HG02943 (cell line): ENCODE measurements around the gene RERGL.
"Not testable (repeated sequence)": the region's sequence is repeated elsewhere in the genome, so short reads cannot be mapped to it uniquely, and the experiment has no call there.

Experiments
- ATAC-seq: cut with Tn5 transposase; IDR thresholded peaks from one replicate; pipeline ENCODE4 v1.9.1; 2021; ENCODE audit warnings: mild to moderate bottlenecking, low read depth, moderate library complexity; ENCODE audit not compliant: unreplicated experiment

Gene RERGL

GRCh38 chr12:18090093-18090492 is at the start of gene RERGL:
Gene RERGL, minus strand, starts transcription at chr12:18090193. Its CDS starts 53 bp downstream, at chr12:18090140.
- no peak for ATAC-seq

- ATAC-seq, result no peak
Observed at GRCh38 chr12:18139254-18139653, 49.3 kb upstream of the RERGL start.

- no peak for ATAC-seq
Observed at GRCh38 chr12:18135509-18135908, 45.5 kb upstream of the RERGL start.

GRCh38 chr12:18135086-18135485 is 45.1 kb upstream of the RERGL start:
- no peak for ATAC-seq

- ATAC-seq, result no peak
Observed at GRCh38 chr12:18130851-18131250, 40.9 kb upstream of the RERGL start.

GRCh38 chr12:18123707-18124106 is 33.7 kb upstream of the RERGL start:
- ATAC-seq, result no peak

GRCh38 chr12:18120899-18121298 is 30.9 kb upstream of the RERGL start:
- ATAC-seq, result no peak

GRCh38 chr12:18108611-18109010 is 18.6 kb upstream of the RERGL start:
- ATAC-seq, result no peak

GRCh38 chr12:18103624-18104023 is 13.6 kb upstream of the RERGL start:
- ATAC-seq, result no peak

- ATAC-seq, result no peak
Observed at GRCh38 chr12:18101043-18101442, 11.1 kb upstream of the RERGL start.

- ATAC-seq, result no peak
Observed at GRCh38 chr12:18084080-18084479, 5.9 kb downstream of the RERGL start.

- ATAC-seq, result no peak
Observed at GRCh38 chr12:18079541-18080246, 10.3 kb downstream of the RERGL start.

GRCh38 chr12:18074001-18074400 is 16.0 kb downstream of the RERGL start:
- no peak for ATAC-seq

GRCh38 chr12:18072723-18073122 is 17.3 kb downstream of the RERGL start:
- ATAC-seq, result no peak

- no peak for ATAC-seq
Observed at GRCh38 chr12:18071336-18071735, 18.7 kb downstream of the RERGL start.

GRCh38 chr12:18068355-18068754 is 21.6 kb downstream of the RERGL start:
- ATAC-seq, result no peak

- no peak for ATAC-seq
Observed at GRCh38 chr12:18066666-18067065, 23.3 kb downstream of the RERGL start.

- not testable (repeated sequence) for ATAC-seq
Observed at GRCh38 chr12:18062867-18063266, 27.1 kb downstream of the RERGL start.

GRCh38 chr12:18057051-18057450 is 32.9 kb downstream of the RERGL start:
- ATAC-seq, result no peak

- ATAC-seq, result no peak
Observed at GRCh38 chr12:18054925-18055619, 34.9 kb downstream of the RERGL start.

- no peak for ATAC-seq
Observed at GRCh38 chr12:18045446-18045992, 44.5 kb downstream of the RERGL start.
